DOHH2 (cell line): ENCODE results near the gene RIOX2.

Source experiments
- H3F3A ChIP-seq: fragments of 200-600 bp; sonication (generic), shearing (Covaris generic); 2 replicates; pipeline ENCODE4 v1.6.0; 2016; ENCODE audit warnings: antibody characterized with exemption, mild to moderate bottlenecking; ENCODE audit not compliant: control insufficient read depth, insufficient read depth
- H3K27ac ChIP-seq: fragments of 200-600 bp; sonication (generic); 2 replicates; pipeline ENCODE4 v1.5.1; 2014; ENCODE audit warnings: low read depth, mild to moderate bottlenecking, low read length, moderate library complexity
- H3K27me3 ChIP-seq: fragments of 200-600 bp; sonication (generic); 2 replicates; pipeline ENCODE4 v1.6.1; 2014; ENCODE audit warnings: mild to moderate bottlenecking, low read length, mixed read lengths; ENCODE audit not compliant: control insufficient read depth
- H3K36me3 ChIP-seq: fragments of 200-600 bp; sonication (generic); 2 replicates; pipeline ENCODE4 v1.6.1; 2014; ENCODE audit warnings: mild to moderate bottlenecking, low read length, moderate library complexity, mixed read lengths; ENCODE audit not compliant: control insufficient read depth
- H3K4me1 ChIP-seq: fragments of 200-600 bp; sonication (generic); 2 replicates; pipeline ENCODE4 v1.6.1; 2014; ENCODE audit warnings: mild to moderate bottlenecking, low read length, mixed read lengths; ENCODE audit not compliant: control insufficient read depth
- H3K4me2 ChIP-seq: fragments of 200-600 bp; sonication (generic); 2 replicates; pipeline ENCODE4 v1.6.0; 2014; ENCODE audit warnings: mild to moderate bottlenecking, low read length, moderate library complexity
- H3K4me3 ChIP-seq: fragments of 200-600 bp; sonication (generic); 2 replicates; pipeline ENCODE4 v1.5.1; 2014; ENCODE audit warnings: mild to moderate bottlenecking, low read length, mixed read lengths
- H3K79me2 ChIP-seq: fragments of 200-600 bp; sonication (generic); 2 replicates; pipeline ENCODE4 v1.6.1; 2014; ENCODE audit warnings: mild to moderate bottlenecking, low read length, mixed read lengths; ENCODE audit not compliant: control insufficient read depth
- H3K9me2 ChIP-seq: fragments of 200-600 bp; sonication (generic); replicated peaks from 2 replicates; pipeline ENCODE4 v1.6.1; 2014; ENCODE audit warnings: mild to moderate bottlenecking, low read length, mixed read lengths; ENCODE audit not compliant: control insufficient read depth
- H3K9me3 ChIP-seq: fragments of 200-600 bp; sonication (generic); 2 replicates; pipeline ENCODE4 v1.6.1; 2014; ENCODE audit warnings: antibody characterized with exemption, low read length, mixed read lengths; ENCODE audit not compliant: control insufficient read depth, insufficient read depth
- H4K20me1 ChIP-seq: fragments of 200-600 bp; sonication (generic); 2 replicates; pipeline ENCODE4 v1.6.0; 2014; ENCODE audit warnings: low read depth, mild to moderate bottlenecking, antibody characterized with exemption, low read length, moderate library complexity; ENCODE audit not compliant: control insufficient read depth, insufficient read depth
- EZH2phosphoT487 ChIP-seq: fragments of 200-600 bp; sonication (generic); IDR thresholded peaks from 2 replicates; pipeline ENCODE4 v1.6.1; 2017; ENCODE audit warnings: borderline replicate concordance, mild to moderate bottlenecking, antibody characterized with exemption, low read length, moderate library complexity, mixed read lengths
- TF ChIP-seq, protein P1 (sequence below): fragments of 200-600 bp; sonication (generic); IDR thresholded peaks from one replicate; pipeline ENCODE4 v1.5.1; 2014; ENCODE audit warnings: antibody characterized with exemption, mild to moderate bottlenecking, low read depth, low read length; ENCODE audit not compliant: poor library complexity, severe bottlenecking

The RIOX2 gene

GRCh38 chr3:97957617-97958311, 14.5 kb downstream of the RIOX2 start:
- H3F3A ChIP-seq = no peaks in the 10 kb centered on the region
- H3K9me2 ChIP-seq = no peaks in the 10 kb centered on the region
- H3K4me1 ChIP-seq = no peaks in the 10 kb centered on the region
- peaks cover 28% of the 10 kb centered on the region for H3K79me2 ChIP-seq
- H3K36me3 ChIP-seq = peaks cover 95% of the 10 kb centered on the region
- H3K27me3 ChIP-seq = no peaks in the 10 kb centered on the region
- 0 out of 2 replicates have a peak, but pooled peaks cover 3% of the 10 kb centered on the region for H4K20me1 ChIP-seq
- no peak overlapping the region for H3K27ac ChIP-seq
- TF ChIP-seq EZH2phosphoT487 = no peak
- TF ChIP-seq, protein P1, sequence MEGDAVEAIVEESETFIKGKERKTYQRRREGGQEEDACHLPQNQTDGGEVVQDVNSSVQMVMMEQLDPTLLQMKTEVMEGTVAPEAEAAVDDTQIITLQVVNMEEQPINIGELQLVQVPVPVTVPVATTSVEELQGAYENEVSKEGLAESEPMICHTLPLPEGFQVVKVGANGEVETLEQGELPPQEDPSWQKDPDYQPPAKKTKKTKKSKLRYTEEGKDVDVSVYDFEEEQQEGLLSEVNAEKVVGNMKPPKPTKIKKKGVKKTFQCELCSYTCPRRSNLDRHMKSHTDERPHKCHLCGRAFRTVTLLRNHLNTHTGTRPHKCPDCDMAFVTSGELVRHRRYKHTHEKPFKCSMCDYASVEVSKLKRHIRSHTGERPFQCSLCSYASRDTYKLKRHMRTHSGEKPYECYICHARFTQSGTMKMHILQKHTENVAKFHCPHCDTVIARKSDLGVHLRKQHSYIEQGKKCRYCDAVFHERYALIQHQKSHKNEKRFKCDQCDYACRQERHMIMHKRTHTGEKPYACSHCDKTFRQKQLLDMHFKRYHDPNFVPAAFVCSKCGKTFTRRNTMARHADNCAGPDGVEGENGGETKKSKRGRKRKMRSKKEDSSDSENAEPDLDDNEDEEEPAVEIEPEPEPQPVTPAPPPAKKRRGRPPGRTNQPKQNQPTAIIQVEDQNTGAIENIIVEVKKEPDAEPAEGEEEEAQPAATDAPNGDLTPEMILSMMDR = no peak
- no peak overlapping the region for H3K4me3 ChIP-seq
- no peak overlapping the region for H3K4me2 ChIP-seq
- no peaks in the 10 kb centered on the region for H3K9me3 ChIP-seq

DNA sequence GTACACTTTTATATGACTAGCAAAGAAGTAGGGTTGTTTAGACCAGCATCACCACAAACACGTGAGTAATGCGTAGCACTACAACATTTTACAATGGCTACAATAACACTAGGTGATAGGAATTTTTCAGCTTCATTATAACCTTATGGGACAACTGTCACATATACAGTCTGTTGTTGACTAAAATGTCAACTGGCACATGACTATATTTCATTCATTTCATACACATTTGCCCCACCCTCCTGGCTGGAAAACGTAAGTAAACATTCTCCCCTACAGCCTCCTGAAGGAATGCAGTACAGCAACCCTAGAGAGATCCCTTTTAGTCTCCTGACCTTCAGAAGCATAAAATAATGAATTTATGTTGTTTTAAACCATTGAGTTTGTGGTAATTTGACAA, 16.2 kb downstream of the RIOX2 start:
- no peak overlapping the region for H3K27ac ChIP-seq

DNA sequence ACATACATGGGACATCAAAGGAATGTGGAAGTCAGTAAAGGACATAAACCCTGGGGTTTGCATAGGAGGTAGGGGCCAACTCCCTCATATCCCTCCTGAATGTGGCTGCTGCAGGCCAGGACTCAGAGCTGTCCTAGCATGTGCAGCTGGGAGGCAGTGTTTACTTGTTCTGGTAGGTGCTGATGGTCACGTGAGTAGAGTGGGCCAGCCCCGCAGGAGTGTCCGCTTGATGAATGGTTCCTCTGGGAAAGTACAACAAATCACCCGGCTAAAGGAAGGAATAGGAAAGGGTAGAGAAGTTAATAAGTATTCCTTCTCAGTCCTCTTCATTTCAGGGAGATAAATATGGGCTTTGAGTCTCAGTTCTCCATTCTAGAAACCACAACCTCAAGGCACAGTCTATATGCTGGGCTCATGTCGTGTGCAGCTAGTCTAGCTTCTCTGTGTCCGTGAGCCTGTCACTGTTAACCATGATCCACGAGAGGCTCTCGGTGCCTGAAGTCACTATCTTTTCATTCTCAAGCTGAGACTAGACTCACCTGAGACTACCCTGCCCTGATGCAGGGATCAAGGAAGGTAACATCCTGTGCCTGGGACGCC, 17.9 kb downstream of the RIOX2 start:
- H3K4me2 ChIP-seq = no peak overlapping the region
- H3F3A ChIP-seq = no peaks in the 10 kb centered on the region
- H3K4me3 ChIP-seq = no peak overlapping the region
- no peaks in the 10 kb centered on the region for H3K9me3 ChIP-seq
- no peaks in the 10 kb centered on the region for H3K79me2 ChIP-seq
- peaks cover 95% of the 10 kb centered on the region for H3K36me3 ChIP-seq
- H3K27ac ChIP-seq = no peak overlapping the region
- no peaks in the 10 kb centered on the region for H3K4me1 ChIP-seq
- TF ChIP-seq, protein P1 = no peak
- TF ChIP-seq EZH2phosphoT487 = no peak
- no peaks in the 10 kb centered on the region for H4K20me1 ChIP-seq
- no peaks in the 10 kb centered on the region for H3K9me2 ChIP-seq
- no peaks in the 10 kb centered on the region for H3K27me3 ChIP-seq

More for the DNA sequence above, 16.2 kb downstream of the RIOX2 start:
- H3K36me3 ChIP-seq = peaks cover 95% of the 10 kb centered on the region
- H3K27me3 ChIP-seq = no peaks in the 10 kb centered on the region
- no peaks in the 10 kb centered on the region for H3F3A ChIP-seq
- peaks cover 12% of the 10 kb centered on the region for H3K79me2 ChIP-seq
- no peaks in the 10 kb centered on the region for H3K9me3 ChIP-seq
- no peaks in the 10 kb centered on the region for H3K9me2 ChIP-seq
- TF ChIP-seq EZH2phosphoT487 = no peak
- TF ChIP-seq, protein P1 = no peak
- no peak overlapping the region for H3K4me2 ChIP-seq
- H4K20me1 ChIP-seq = 0 out of 2 replicates have a peak, but pooled peaks cover 3% of the 10 kb centered on the region
- no peak overlapping the region for H3K4me3 ChIP-seq
- no peaks in the 10 kb centered on the region for H3K4me1 ChIP-seq
